ENCODE measurements around the gene CACNB2.

GRCh38 chr10:18476076-18476647 lies 335.9 kb downstream of the CACNB2 start:
- no peak for TF ChIP-seq HNF4A (conservative IDR thresholded peaks at IDR 0.05)
- TF ChIP-seq CTCF (IDR thresholded peaks at IDR 0.05; ENCODE audit: low read depth, low read length, missing input control): no peak
- TF ChIP-seq SP1 (IDR thresholded peaks at IDR 0.05): no peak
- TF ChIP-seq RXRA (IDR thresholded peaks at IDR 0.05): no peak
- TF ChIP-seq YY1 (IDR thresholded peaks at IDR 0.05): no peak

Measured in liver (tissue), 3 donors.